H1 (cell line): Measurements from ENCODE around the gene CD14. TPM values are rescaled to one million over a fixed set of nuclear protein-coding genes. Genes with fewer than 3 reads are reported as not detected.

ENCODE experiments used
- CTCF ChIA-PET: fragments of 300-600 bp; sonication (Branson Sonifier 250); formaldehyde crosslinking; loops from one replicate; lab custom pipeline; 2021; ENCODE audit not compliant: partially characterized antibody; lab: Charles Lee
- POLR2A ChIA-PET: fragments of 300-600 bp; sonication (Branson Sonifier 250); formaldehyde crosslinking; loops from one replicate; lab custom pipeline; 2021; ENCODE audit warnings: inconsistent platforms; ENCODE audit not compliant: partially characterized antibody; lab: Charles Lee
- DNase-seq, 2 experiments: peaks; one replicate each; pipeline versions ENCODE4 v3.0.0 to v3.0.0-alpha.2; 2010 to 2022; ENCODE audit warnings: low spot score in 2 of 2, low read depth in 1 of 2, mixed read lengths in 1 of 2
- FAIRE-seq: peaks from 2 replicates; lab custom pipeline; 2011; peaks lifted over from hg19 to GRCh38; lab: Jason Lieb, UNC
- H2AFZ ChIP-seq: 2 replicates; pipeline ENCODE4 v1.8.1; 2012; ENCODE audit warnings: low read length, inconsistent platforms
- H2AK5ac ChIP-seq: 2 replicates; pipeline ENCODE4 v1.6.1; 2013; ENCODE audit warnings: low read depth, low read length
- H2BK120ac ChIP-seq: replicated peaks from 2 replicates; pipeline ENCODE3; 2013; ENCODE audit warnings: low read depth, low read length, inconsistent platforms
- H2BK12ac ChIP-seq: 2 replicates; pipeline ENCODE4 v1.6.1; 2013; ENCODE audit warnings: low read depth, low read length
- H2BK15ac ChIP-seq: 2 replicates; pipeline ENCODE4 v1.6.1; 2013; ENCODE audit warnings: low read length
- H2BK20ac ChIP-seq: 2 replicates; pipeline ENCODE4 v1.6.1; 2013; ENCODE audit warnings: low read length
- H2BK5ac ChIP-seq: 2 replicates; pipeline ENCODE4 v1.6.1; 2013; ENCODE audit warnings: low read depth, low read length
- H3K14ac ChIP-seq: 2 replicates; pipeline ENCODE4 v1.6.1; 2013; ENCODE audit warnings: inconsistent platforms; ENCODE audit not compliant: insufficient read length
- H3K18ac ChIP-seq: 2 replicates; pipeline ENCODE4 v1.6.1; 2013; ENCODE audit warnings: low read length; ENCODE audit errors: extremely low read depth
- H3K23ac ChIP-seq: 2 replicates; pipeline ENCODE4 v1.6.1; 2013; ENCODE audit warnings: inconsistent platforms; ENCODE audit not compliant: insufficient read length
- H3K23me2 ChIP-seq: 2 replicates; pipeline ENCODE4 v1.6.1; 2013; ENCODE audit warnings: low read depth, low read length
- H3K27ac ChIP-seq: 2 replicates; pipeline ENCODE4 v1.6.1; 2011; ENCODE audit warnings: low read depth, low read length, inconsistent platforms
- H3K27me3 ChIP-seq, 4 experiments: replicated peaks in 1 of 4; 1 replicate in 1 of 4; 2 replicates in 3 of 4; pipeline versions ENCODE4 v1.6.1 to v1.8.1; 2011 to 2013; ENCODE audit warnings: low read length in 3 of 4, mild to moderate bottlenecking in 3 of 4, inconsistent platforms in 2 of 4, mixed read lengths in 2 of 4, moderate library complexity in 1 of 4; ENCODE audit not compliant: control insufficient read depth in 3 of 4, insufficient read depth in 3 of 4; ENCODE audit errors: extremely low read depth in 1 of 4
- H3K36me3 ChIP-seq, 4 experiments: 2 replicates each; pipeline versions ENCODE4 v1.6.1 to v1.8.1; 2011 to 2013; ENCODE audit warnings: mild to moderate bottlenecking in 4 of 4, low read length in 3 of 4, moderate library complexity in 2 of 4, control low read depth in 1 of 4, inconsistent platforms in 1 of 4; ENCODE audit not compliant: insufficient read depth in 4 of 4, control insufficient read depth in 2 of 4
- H3K4ac ChIP-seq: replicated peaks from 2 replicates; pipeline ENCODE3; 2013; ENCODE audit warnings: low read length, low read depth, mixed read lengths, inconsistent platforms; ENCODE audit not compliant: insufficient read length
- H3K4me1 ChIP-seq, 4 experiments: replicated peaks in 1 of 4; 1 replicate in 1 of 4; 2 replicates in 3 of 4; pipeline versions ENCODE4 v1.6.1 to v1.8.1; 2011 to 2013; ENCODE audit warnings: low read length in 3 of 4, inconsistent platforms in 2 of 4, mixed read lengths in 1 of 4; ENCODE audit not compliant: insufficient read depth in 4 of 4, control insufficient read depth in 3 of 4
- H3K4me2 ChIP-seq, 2 experiments: 2 replicates each; pipeline versions ENCODE4 v1.6.1 to v1.8.1; 2011 to 2013; ENCODE audit warnings: low read depth in 2 of 2, low read length in 2 of 2, control low read depth in 1 of 2, inconsistent platforms in 1 of 2, mild to moderate bottlenecking in 1 of 2; ENCODE audit not compliant: insufficient read depth in 1 of 2
- H3K4me3 ChIP-seq, 4 experiments: fragments of 200-600, 300-600 bp in 1 of 4; sonication (generic), shearing (Covaris generic), sonication (Bioruptor Twin) in 1 of 4; 2 replicates each; pipeline versions ENCODE4 v1.5.1 to v1.8.1; 2011 to 2016; ENCODE audit warnings: low read length in 4 of 4, low read depth in 3 of 4, control low read depth in 2 of 4, inconsistent platforms in 2 of 4, mild to moderate bottlenecking in 2 of 4, mixed read lengths in 1 of 4, moderate library complexity in 1 of 4; ENCODE audit not compliant: insufficient read depth in 2 of 4; ENCODE audit errors: extremely low read depth in 1 of 4
- H3K56ac ChIP-seq: replicated peaks from 2 replicates; pipeline ENCODE3; 2013; ENCODE audit warnings: low read depth, mild to moderate bottlenecking, mixed read lengths, low read length, inconsistent platforms; ENCODE audit not compliant: insufficient read length
- H3K79me1 ChIP-seq: 2 replicates; pipeline ENCODE4 v1.6.1; 2013; ENCODE audit warnings: low read depth, low read length, control low read depth
- H3K79me2 ChIP-seq, 2 experiments: 2 replicates each; pipeline versions ENCODE4 v1.6.1 to v1.8.1; 2012 to 2013; ENCODE audit warnings: low read length in 2 of 2, mild to moderate bottlenecking in 2 of 2, inconsistent platforms in 1 of 2; ENCODE audit not compliant: insufficient read depth in 2 of 2, control insufficient read depth in 1 of 2
- H3K9ac ChIP-seq, 4 experiments: replicated peaks in 1 of 4; 1 replicate in 1 of 4; 2 replicates in 3 of 4; pipeline versions ENCODE4 v1.6.1 to v1.8.1; 2011 to 2013; ENCODE audit warnings: low read depth in 3 of 4, low read length in 3 of 4, control low read depth in 2 of 4, mild to moderate bottlenecking in 2 of 4, moderate library complexity in 2 of 4, inconsistent platforms in 1 of 4; ENCODE audit errors: extremely low read depth in 1 of 4
- H3K9me3 ChIP-seq, 2 experiments: 2 replicates each; pipeline versions ENCODE4 v1.6.1 to v1.8.1; 2012 to 2013; ENCODE audit warnings: mild to moderate bottlenecking in 2 of 2, moderate library complexity in 2 of 2, control low read depth in 1 of 2, inconsistent platforms in 1 of 2, low read depth in 1 of 2, low read length in 1 of 2, mixed read lengths in 1 of 2; ENCODE audit not compliant: insufficient read depth in 2 of 2
- H4K20me1 ChIP-seq, 2 experiments: replicated peaks in 1 of 2; 2 replicates each; pipeline versions ENCODE3 to v1.8.1; 2011 to 2013; ENCODE audit warnings: inconsistent platforms in 2 of 2, low read length in 2 of 2, mild to moderate bottlenecking in 1 of 2; ENCODE audit not compliant: insufficient read depth in 2 of 2, control insufficient read depth in 1 of 2
- H4K5ac ChIP-seq: 2 replicates; pipeline ENCODE4 v1.6.1; 2013; ENCODE audit warnings: low read length, low read depth, mixed read lengths, inconsistent platforms; ENCODE audit not compliant: insufficient read length
- H4K8ac ChIP-seq: 2 replicates; pipeline ENCODE4 v1.8.0; 2013; ENCODE audit warnings: mild to moderate bottlenecking, moderate library complexity, low read length, inconsistent platforms; ENCODE audit not compliant: insufficient read depth; ENCODE audit errors: extremely low read depth
- H4K91ac ChIP-seq: replicated peaks from 2 replicates; pipeline ENCODE3; 2013; ENCODE audit warnings: low read length, mixed read lengths, inconsistent platforms; ENCODE audit not compliant: insufficient read length
- CREB1 ChIP-seq: IDR thresholded peaks from 2 replicates; pipeline ENCODE4 v1.6.1; 2012; ENCODE audit warnings: inconsistent platforms
- CTCF ChIP-seq, 3 experiments: IDR thresholded peaks; 1 replicate in 2 of 3; 2 replicates in 1 of 3; pipeline versions ENCODE4 v1.5.1 to v1.6.1; 2011; ENCODE audit warnings: low read length in 3 of 3, mild to moderate bottlenecking in 3 of 3, inconsistent platforms in 2 of 3, low read depth in 1 of 3, moderate library complexity in 1 of 3; ENCODE audit not compliant: insufficient read depth in 1 of 3; ENCODE audit errors: control extremely low read depth in 1 of 3
- NRF1 ChIP-seq: IDR thresholded peaks from 2 replicates; pipeline ENCODE4 v1.6.1; 2011; ENCODE audit warnings: mild to moderate bottlenecking, low read depth, low read length, improper control_type of control experiment
- PHF8 ChIP-seq: fragments of 200-600 bp; sonication (generic); conservative IDR thresholded peaks from 2 replicates; pipeline ENCODE4 v1.7.1; 2012; ENCODE audit warnings: low read depth, mild to moderate bottlenecking, inconsistent platforms, low read length, moderate library complexity
- SP1 ChIP-seq: IDR thresholded peaks from 2 replicates; pipeline ENCODE4 v1.6.1; 2011; ENCODE audit warnings: low read depth, low read length
- SRF ChIP-seq: IDR thresholded peaks from 2 replicates; pipeline ENCODE4 v1.6.1; 2011; ENCODE audit warnings: mild to moderate bottlenecking, low read depth, low read length, moderate library complexity
- SUZ12 ChIP-seq: fragments of 200-600 bp; sonication (generic); IDR thresholded peaks from 2 replicates; pipeline ENCODE4 v1.6.1; 2012; ENCODE audit warnings: mild to moderate bottlenecking, inconsistent platforms, low read length, moderate library complexity, mixed read lengths
- TAF7 ChIP-seq: optimal IDR thresholded peaks from 2 replicates; pipeline ENCODE3; 2011; ENCODE audit warnings: low read depth, mild to moderate bottlenecking, inconsistent platforms, low read length, moderate library complexity, borderline replicate concordance
- WGBS, 2 experiments: shearing (Covaris generic) in 1 of 2; methylation state at CpG; one replicate each; pipeline versions ENCODE4 v1.1.6 to v1.1.7; 2013 to 2015; ENCODE audit warnings: low lambda C conversion rate in 2 of 2, mixed read lengths in 2 of 2, inconsistent platforms in 1 of 2, low coverage in 1 of 2, missing lambda C conversion rate in 1 of 2; ENCODE audit not compliant: insufficient replicate concordance in 2 of 2, insufficient coverage in 1 of 2, insufficient read length in 1 of 2; ENCODE audit errors: extremely low coverage in 1 of 2, missing lambda C conversion rate in 1 of 2; 5-methylcytosine and 5-hydroxymethylcytosine counted together
- polyA plus RNA-seq, 7 experiments: library from polyadenylated mRNA; depleted of rRNA in 3 of 7; stranded (reverse) in 5 of 7; unstranded in 2 of 7; fragments of >200 nt in 5 of 7; fragments of 200-250 nt in 2 of 7; gene quantifications; 1 replicate in 5 of 7; 2 replicates in 1 of 7; 4 replicates in 1 of 7; pipeline versions ENCODE4 v1.2.1 to v1.2.3, GENCODE V29; 2011 to 2013; ENCODE audit warnings: missing spikeins in 2 of 7, mixed read lengths in 2 of 7
- total RNA-seq: library from RNA; stranded (reverse); fragmentation: NEBNext Ultra II Directional; extraction: Animal tissue kit (Norgen Biotek cat#: 25700); gene quantifications from 2 replicates; pipeline ENCODE4 v1.2.1, GENCODE V29; 2021

The CD14 gene
- total and polyA plus RNA-seq, 2 of the 8 experiments (the other 6 are each of a cell fraction or from before 2014, with no cell fraction given): 0.15 TPM; not detected in 1

GRCh38 chr5:140639148-140639981 lies 6.4 kb upstream of the CD14 start, which contains the start of gene TMCO6:
TMCO6 (plus strand) TSS chr5:140639451; CDS start chr5:140639528, 77 bp downstream.
- H3K4me2 ChIP-seq: peak within 1 kb of the TSS; percentile 85 to 100
- no peak for FAIRE-seq
- peak within 1 kb of the TSS; percentile 91 for H3K18ac ChIP-seq
- H3K79me2 ChIP-seq: peaks cover 0 to 5% of the 10 kb centered on the region in 2 experiments; a peak in 1 of 4 replicates
- H3K4ac ChIP-seq: peak within 1 kb of the TSS; percentile 91
- DNase-seq: peak; percentile 86 to 95
- peak within 1 kb of the TSS; percentile 87 for H2BK5ac ChIP-seq
- peaks cover 0 to 4% (median 3%) of the 10 kb centered on the region in 4 experiments; a peak in 4 of 7 replicates for H3K4me1 ChIP-seq
- no peak within 1 kb of the TSS; the same call in 1 of the 2 replicates for H2AK5ac ChIP-seq
- no peaks in the 10 kb centered on the region for H3K27me3 ChIP-seq
- H2BK20ac ChIP-seq: no peak within 1 kb of the TSS
- H4K8ac ChIP-seq: peak within 1 kb of the TSS; percentile 93
- no peaks in the 10 kb centered on the region; the same call in 1 of the 2 replicates for H3K79me1 ChIP-seq
- H2AFZ ChIP-seq: peak within 1 kb of the TSS; percentile 96
- ChIA-PET CTCF (interaction anchor here (0.7 to 2.7 kb wide), 15 partner anchors 8 to 255 kb away, joined by 3 to 8 read pairs (median 3); partner anchors contain the start of genes EIF4EBP3, HARS1, IK and NDUFA2), POLR2A (interaction anchor here (0.8 to 2.7 kb wide), 9 partner anchors 8 to 92 kb away, joined by 3 to 27 read pairs (median 4); partner anchors contain the start of genes EIF4EBP3, IK, NDUFA2 and SRA1)
- peak within 1 kb of the TSS; percentile 27; the same call in 1 of the 2 replicates for H2BK12ac ChIP-seq
- H4K91ac ChIP-seq: peak within 1 kb of the TSS; percentile 82
- peaks cover 0 to 3% of the 10 kb centered on the region in 2 experiments for H4K20me1 ChIP-seq
- peak within 1 kb of the TSS; percentile 71 for H3K27ac ChIP-seq
- H3K9me3 ChIP-seq: no peaks in the 10 kb centered on the region
- WGBS, 2 experiments: 3% methylated on average over 41 of the region's 63 CpGs; no CpG with 5 or more reads in 1 of the 2 experiments
- no peak within 1 kb of the TSS for H2BK120ac ChIP-seq
- peak within 1 kb of the TSS; percentile 85 to 91 (median 86) for H3K4me3 ChIP-seq
- peak within 1 kb of the TSS; percentile 75 for H3K56ac ChIP-seq
- peak within 1 kb of the TSS; percentile 27 for H3K14ac ChIP-seq
- H3K23ac ChIP-seq: no peak within 1 kb of the TSS
- H2BK15ac ChIP-seq: peak within 1 kb of the TSS; percentile 72
- H3K36me3 ChIP-seq: peaks cover 4 to 26% (median 15%) of the 10 kb centered on the region in 4 experiments; a peak in 7 of 8 replicates
- peak within 1 kb of the TSS; percentile 83 for H4K5ac ChIP-seq
- H3K23me2 ChIP-seq: peaks cover 6% of the 10 kb centered on the region; the same call in 1 of the 2 replicates
- H3K9ac ChIP-seq: peak within 1 kb of the TSS; percentile 67 to 91 (median 80)
- TF ChIP-seq SP1 (peak; percentile 24; the same call in 1 of the 2 replicates), TAF7 (peak; percentile 71), SRF (no peak), PHF8 (peak; percentile 92), NRF1 (peak; percentile 44), CREB1 (0 out of 2 replicates have a peak, but pooled peaks have one; percentile 31), CTCF (IDR thresholded peaks at IDR 0.05; ENCODE audit: control extremely low read depth in 1 of 3, insufficient read depth in 1 of 3, low read depth in 1 of 3, low read length in 3 of 3) (peak; percentile 39 to 66 (median 65)), SUZ12 (no peak)
